Measurements from ENCODE around the gene CNTNAP5.

The CNTNAP5 gene

DNA sequence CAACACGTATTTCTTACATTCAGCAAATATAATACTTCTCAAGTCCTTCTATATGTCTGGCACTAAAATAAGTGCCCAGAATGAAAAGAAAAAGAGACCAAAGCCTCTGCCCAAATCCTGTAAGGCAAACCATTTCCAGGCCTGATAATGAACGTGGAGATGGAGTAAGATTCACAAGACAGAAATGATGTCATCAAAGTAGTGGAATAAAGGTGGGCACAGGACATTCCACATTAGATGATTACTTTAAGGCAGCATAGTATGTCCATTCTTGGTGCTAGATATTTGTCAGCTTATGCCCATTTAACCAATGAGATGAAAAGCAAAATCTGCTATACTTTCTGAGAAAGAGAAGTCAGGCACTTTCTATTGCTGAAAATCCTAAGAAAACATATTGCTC, 38.5 kb downstream of the CNTNAP5 start:
- DNase-seq (ENCODE audit: low spot score) = no peak

DNA sequence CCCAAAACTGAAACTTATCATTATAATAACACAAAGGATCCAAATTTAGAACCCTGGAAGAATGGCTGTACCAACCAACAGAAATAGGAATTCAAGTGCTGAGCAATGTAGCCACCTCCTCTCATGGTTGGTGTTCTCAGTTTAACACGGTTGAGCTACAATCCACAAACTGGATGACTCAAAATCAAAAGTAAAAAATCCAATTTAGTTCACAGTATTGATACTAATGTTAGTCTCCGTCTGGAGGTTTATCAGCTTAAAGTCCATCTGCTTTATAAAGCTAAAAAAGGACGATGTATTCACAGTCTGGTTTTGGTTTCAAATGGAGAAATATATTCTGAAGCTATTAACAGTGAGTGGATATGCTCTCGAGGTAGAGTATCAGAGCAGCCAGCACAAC, 40.5 kb downstream of the CNTNAP5 start:
- DNase-seq (ENCODE audit: low spot score) = no peak

DNA sequence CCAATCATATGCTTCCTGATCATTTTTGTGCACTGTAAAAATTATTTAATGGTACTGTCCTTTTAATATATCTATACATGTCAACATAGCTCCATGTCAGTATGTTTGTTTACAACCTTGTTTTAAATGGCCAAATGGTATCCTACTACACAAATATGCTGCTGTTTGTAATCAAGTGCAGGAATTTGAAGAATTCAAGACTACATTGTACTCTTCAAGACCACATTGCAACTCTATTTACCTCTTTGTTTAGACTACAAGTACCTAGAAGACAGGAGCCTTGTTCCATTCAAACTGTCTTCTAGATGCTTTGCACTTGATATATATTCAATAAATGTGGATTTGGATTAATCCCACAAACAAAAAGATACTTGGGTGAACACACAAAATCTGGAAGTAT, 41.7 kb downstream of the CNTNAP5 start:
- DNase-seq (ENCODE audit: low spot score) = no peak

DNA sequence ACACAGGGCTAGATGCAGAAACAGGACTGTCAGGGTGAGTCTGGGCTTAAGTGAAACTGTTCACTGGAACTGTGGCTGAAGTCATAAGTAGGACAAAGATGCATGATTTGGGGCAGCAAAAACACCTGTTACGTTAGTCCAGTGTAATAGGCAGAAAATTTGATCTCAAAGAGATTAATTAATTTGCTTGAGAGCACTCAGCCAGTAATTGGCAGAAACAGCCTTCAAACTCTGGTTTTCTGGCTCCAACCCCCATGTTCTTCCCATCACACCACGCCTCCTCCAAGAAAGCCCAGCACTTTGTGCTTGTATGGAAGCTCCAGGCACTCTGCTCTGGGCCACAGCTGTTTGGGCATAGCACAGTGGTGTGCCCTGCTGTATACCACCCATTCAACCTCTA, 54.0 kb downstream of the CNTNAP5 start:
- DNase-seq (ENCODE audit: low spot score) = no peak

DNA sequence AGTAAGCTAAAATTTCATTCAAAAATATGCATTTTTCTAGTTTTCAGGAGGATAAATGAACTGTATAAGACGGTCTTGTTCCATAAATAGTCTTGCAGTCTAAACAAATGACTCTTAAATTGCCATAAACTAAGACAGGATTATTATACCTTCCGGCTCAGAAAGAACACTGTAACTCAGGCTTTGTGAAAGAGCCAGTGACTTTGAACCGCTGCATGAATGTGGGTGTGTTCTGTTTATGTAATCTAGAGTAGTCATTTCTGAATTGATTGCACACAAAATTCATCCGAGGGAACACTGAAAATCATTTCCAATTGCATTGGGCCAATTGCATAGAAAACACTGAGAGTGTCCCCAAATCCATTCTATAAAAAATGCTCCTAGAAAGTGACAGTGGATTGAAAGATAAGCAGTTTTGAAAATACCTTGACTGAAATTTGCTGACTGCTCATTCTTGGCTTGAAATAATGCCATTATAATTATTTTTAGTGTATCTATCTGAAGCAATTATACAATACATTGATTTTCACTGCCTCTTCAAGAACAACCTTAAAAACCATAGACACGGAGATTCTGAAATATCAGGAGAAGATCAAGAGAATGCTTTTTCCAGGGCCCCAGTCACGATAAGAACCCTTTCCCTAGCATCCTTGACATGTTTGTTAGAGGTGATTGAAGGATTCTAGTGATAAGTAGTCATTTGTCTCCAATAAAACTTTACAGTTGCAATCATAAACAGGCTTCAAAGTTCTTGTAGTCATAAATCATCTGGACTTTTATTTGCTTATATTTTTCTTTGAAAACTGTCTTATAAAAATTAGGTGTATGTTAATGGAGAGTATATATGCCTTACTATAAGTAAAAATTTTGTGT, 55.4 kb downstream of the CNTNAP5 start:
- DNase-seq (ENCODE audit: low spot score) = no peak

DNA sequence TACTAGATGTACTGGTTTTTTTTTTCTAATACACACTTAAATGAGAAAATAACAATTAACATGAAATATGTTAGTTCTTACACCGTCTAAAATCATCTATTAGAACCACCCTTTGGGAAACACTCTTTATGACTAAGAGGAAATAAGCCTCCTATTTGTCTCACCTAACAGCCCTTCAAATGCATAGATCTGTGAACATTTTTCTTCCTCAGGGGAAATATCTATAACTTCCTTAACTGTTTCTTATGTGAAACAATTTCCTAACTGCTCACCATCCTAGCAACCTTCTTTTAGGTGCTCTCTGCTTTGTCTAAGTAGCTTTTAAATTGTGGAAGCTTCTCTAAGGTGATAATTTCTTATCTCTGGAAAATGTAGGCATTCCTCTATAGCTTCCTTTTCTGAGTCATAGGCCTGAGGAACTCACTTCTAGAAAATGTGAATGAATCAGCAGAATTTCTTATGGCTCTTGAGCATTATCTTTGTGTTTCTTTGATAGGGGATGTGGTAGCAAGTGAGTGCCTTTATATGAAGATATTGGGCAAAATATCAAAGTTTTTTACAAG, 56.1 kb downstream of the CNTNAP5 start:
- DNase-seq (ENCODE audit: low spot score) = peak; percentile 20

DNA sequence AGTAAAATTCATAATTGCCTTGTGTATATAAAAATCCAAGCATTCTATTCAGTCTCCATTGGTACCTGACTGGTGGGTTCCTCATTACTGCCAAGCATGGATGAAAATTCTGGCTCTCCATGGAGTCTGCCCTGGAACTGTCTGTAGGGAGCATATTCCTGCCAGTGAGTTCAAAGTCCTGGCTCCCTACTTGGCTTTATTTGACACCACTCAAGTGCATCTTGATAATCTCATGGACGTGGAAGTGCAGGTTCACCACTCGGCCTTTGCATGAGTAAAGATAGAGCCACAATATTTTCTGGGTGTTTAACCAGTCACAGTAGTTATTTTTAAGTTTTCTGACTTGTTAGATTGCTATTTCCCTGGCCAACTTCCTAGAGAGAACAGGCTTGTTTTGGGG, 63.5 kb downstream of the CNTNAP5 start:
- DNase-seq (ENCODE audit: low spot score) = no peak

DNA sequence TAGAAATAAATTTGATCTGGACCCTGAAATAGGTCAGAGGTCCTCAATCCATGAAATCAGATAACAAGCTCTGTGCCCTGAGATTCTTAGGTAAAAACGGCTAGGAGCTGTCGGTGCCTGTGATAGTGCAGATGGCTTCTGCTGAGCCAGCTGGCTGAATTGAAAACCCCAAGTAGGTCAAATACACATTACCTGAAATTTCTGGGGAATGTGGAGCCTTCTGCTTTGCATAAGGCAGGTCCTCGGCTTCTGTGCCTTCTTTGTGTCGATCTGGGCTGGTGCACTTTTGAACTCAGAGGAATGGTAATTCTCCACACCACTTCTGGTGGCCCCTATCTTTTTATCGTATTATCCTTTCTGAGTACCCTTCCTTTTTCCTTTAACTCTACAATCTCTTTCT, 66.6 kb downstream of the CNTNAP5 start:
- no peak for DNase-seq (ENCODE audit: low spot score)

DNA sequence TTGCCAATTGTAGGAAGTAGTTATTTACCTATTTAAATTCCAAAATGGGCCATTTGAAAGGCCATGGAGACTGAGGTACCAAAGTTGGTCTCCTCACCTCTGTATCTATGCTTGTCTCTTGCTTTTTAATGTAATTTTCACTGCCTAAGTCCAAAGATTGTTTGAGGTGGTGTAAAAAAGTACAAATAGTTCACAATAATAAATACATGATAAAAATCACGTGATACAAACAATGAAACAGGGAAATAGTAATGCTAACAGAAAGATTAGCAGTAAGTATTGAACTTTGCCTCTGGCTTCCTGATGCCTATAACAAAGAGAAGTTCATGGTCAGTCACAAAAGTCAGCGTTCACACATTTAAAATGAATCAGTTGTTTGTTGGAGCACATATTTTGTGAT, 67.6 kb downstream of the CNTNAP5 start:
- DNase-seq (ENCODE audit: low spot score) = no peak

DNA sequence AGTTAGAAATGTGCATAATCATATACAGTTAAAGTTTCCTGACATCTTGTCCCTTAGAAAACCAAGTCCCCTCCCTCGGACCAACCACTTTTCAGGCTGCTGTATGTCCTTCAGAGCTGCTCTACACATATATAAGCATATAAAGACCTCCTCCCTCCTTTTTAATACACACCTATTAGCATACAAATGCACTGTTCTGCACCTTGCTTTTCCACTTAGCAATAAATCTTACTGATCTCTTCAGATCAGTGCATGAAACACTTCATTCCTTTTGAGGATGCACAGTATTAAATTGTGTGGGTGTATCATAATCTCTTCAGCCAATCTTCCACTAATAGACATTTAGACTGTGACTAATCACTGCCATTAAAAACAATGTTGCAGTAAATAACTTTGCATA, 79.8 kb downstream of the CNTNAP5 start:
- no peak for DNase-seq (ENCODE audit: low spot score)

DNA sequence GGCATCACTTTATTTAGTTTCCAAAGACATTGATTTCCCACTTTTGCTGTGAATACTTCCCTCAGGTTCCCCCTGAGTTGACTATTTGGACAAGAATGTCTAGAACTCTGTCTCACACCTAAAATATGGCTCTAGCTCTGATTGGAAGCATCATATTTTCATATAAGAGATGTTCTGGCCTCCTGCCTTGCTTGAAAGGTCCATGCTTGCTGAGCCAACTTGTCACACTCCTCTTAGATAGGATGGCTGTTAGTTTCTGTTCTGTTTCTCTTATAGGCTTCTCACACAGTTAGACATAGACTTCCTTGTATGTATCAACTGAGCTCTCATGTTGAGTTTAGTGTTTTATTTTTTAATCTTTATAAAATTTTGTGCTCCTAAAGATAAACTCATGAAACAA, 87.1 kb downstream of the CNTNAP5 start:
- DNase-seq (ENCODE audit: low spot score) = no peak

DNA sequence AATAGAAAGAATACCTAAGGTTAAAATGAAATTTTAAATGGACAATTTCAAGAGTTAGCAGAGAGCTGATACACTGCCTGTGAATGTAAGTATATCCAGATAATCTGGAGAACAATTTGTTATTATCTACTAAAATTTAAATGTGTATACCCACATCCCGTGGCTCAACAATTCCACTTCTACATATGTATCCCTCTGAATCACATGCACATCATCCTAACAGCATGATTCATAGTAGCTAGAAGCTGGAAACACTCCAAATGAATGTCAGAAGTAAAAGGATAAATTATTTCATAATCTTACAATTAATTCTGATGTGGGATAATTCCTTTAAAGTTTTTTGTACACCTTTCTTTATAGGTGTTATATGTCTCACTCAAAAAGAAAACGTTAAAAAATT, 87.9 kb downstream of the CNTNAP5 start:
- DNase-seq (ENCODE audit: low spot score) = peak; percentile 76

DNA sequence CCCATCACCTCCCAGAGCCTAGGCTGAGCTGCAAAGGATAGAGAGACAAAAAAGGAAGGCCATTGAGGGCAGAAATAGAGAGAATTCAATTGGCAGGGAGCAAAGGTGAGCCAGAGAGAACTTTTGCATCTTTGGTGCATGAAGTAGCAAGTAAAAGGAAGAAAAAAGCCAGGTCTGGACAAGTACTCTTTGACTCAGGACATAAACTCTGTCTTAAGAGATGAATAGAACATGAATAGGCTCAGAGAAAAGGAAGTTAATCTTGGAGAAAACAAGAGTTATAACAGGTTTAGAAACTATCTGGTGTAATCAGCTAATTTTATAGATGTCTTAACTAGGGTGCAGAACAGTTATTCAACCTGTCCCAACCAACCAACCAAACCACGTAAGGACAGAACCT, 95.2 kb downstream of the CNTNAP5 start:
- DNase-seq (ENCODE audit: low spot score) = no peak

DNA sequence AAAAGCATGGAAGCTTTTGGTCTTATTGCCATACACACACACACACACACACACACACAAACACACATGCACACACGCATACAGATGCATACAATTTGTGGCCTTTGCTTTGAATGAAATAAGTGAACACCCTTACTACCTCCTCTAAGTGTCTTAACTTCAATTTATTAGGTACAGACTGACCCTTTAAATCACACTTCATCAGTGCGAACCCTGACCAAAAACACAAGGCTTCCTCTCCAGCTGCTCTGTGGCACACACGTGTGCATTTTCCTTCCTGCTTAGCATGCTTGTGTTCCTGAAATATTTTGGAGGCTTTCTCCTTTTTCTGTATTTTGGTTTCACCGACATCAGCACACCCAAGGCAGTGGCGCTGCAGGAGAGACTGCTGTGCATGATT, 96.0 kb downstream of the CNTNAP5 start:
- DNase-seq (ENCODE audit: low spot score) = no peak

DNA sequence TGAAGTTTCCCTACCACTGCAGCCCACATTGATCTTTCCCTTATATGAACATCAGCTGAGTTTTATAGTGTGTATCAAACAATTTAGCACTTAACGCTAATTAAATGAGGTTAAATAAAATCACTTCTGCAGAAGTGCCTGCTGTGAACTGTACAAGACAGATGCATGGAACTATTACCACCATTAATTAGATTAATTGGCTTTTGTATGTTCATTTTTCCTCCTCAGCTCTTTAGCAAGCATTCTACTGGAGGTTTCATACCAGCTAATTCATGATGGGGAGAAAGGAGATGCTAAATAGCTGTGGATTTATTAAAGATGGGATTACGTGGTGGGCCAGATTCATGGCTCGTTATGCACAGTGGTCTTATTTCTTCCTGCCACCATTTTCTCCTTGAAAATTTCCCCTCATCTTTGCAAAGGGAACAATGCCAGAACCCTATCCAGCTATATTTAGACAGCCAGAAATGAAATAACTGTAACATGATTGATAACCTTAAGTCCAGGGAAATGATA, 96.7 kb downstream of the CNTNAP5 start:
- DNase-seq (ENCODE audit: low spot score) = no peak

DNA sequence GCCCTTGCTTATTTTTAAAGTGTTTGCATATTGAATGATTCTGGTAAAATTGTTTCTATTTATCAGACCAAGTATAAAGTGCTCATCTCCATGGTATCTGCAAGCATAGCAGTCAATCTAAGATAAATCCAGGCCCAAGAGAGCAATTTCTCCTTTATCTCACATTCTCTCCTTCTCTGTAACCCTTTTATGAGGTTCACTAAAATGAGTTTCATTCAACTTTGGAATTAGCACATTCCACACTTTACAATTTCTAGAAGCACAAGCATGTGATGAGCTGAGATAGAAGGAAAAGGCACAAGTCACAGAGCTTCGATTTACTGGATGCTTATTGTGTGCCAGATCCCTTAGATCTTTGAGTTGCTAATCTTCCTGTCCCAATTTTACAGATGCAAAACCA, 97.3 kb downstream of the CNTNAP5 start:
- no peak for DNase-seq (ENCODE audit: low spot score)

DNA sequence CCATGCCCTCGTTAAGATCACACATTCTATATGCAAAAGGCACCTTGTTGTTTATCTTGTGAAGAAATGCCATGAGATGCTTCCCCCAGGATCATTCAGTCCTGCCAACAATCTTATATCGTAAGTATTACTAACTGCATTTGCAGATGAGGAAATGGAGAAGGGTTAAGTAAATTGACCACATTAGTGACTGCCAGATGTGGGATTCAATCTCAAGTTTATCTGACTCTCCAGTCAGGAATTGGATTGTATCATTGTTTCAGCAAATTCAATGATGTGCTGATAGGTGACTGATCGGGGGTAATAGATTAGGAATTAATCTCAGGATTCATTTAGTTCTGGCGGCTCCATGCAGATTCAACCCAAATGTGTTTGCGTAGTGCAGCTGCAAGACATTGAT, 106.2 kb downstream of the CNTNAP5 start:
- DNase-seq (ENCODE audit: low spot score) = no peak

DNA sequence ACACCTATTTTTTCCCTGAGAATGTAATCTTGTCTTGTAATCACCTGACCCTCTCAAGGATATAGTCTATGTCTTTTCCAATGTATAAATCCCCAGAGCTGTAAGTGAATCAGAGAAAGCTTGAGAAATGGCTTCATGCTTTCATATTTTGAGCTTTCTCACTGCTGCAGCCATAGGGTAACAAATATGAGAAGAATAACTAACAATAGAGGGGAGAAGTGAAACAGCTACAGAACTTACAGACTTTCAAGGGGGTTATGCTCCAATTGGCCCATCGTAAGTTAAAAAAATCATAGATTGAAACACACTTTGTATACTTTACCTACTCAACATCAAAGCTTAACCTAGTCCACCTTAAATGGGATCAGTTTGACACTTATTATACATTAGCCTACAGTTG, 111.0 kb downstream of the CNTNAP5 start:
- DNase-seq (ENCODE audit: low spot score) = no peak

DNA sequence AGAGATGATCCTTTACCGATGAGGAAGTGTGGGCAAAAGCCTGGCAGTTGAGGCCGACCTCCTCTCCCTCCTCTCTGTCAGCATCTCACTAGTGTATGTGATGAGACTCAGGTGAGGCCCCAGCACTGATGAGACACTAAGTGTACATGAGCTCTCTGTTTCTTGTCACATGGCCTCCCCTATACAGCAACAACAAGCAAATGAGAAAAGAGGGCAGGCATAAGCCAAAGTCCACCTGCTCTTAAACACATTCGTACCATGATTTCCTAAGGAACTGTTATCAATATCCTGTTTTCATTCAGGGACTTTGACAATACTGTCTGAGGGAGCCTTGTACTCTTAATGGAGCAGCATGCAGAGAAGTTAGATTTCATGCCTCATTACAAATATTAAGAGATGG, 113.0 kb downstream of the CNTNAP5 start:
- DNase-seq (ENCODE audit: low spot score) = no peak

DNA sequence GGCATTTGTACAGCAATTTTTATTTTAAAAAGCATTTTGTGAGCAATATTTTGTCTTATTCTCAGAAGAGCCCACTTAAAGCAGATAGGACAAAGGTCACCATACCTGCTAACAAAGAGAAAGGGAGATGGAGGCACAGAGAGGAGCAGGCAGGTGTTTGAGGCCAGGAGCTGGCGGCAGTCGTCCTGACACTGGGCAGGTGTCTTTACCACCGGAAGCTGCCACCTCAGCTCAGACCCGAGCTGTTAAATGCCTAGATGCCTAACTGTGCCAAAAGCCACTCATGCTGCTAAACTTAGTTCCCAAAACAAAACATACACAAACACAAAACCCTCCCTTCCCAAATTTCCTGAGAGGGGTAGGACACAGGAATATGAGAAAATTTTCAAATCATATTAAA, 120.9 kb downstream of the CNTNAP5 start:
- DNase-seq (ENCODE audit: low spot score) = no peak

DNA sequence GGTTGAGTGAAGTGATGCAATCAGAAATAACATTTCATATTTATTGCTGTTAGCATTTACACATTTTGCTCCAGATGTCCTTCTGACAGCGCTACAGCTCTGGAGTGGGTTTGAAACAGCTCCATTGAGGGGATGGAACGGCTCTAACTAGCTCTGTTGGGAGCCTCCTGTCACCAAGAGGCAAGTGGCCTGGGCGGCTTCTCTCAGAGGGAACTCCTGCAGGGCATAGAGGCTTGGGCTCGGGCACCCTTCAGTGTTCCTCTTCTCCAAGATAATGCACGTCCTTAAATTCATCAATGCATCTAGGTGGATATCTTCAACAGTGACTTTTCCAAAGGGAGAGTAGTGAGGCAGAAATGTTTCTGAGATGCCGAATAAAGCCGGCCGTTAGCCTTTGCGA, 122.5 kb downstream of the CNTNAP5 start:
- no peak for DNase-seq (ENCODE audit: low spot score)

DNA sequence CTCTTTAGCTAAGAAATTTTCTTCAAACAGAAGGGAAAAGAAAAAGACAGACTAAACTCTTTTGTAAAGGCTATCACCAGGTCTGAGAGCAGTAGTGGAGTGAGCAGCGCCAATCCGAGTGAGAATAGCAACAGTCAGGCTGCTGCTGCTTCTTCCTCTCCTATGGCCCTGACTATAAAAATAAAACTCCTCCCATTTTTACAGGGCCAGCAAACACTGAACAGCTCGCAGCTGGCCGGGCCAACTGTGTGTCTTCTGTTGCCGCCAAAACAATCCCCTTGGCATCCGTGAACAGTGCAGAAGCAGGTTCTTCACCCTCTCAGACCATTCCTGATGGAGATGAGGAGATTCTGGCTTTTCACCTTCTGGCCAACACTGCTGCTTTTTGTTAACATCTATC, 124.5 kb downstream of the CNTNAP5 start:
- no peak for DNase-seq (ENCODE audit: low spot score)

DNA sequence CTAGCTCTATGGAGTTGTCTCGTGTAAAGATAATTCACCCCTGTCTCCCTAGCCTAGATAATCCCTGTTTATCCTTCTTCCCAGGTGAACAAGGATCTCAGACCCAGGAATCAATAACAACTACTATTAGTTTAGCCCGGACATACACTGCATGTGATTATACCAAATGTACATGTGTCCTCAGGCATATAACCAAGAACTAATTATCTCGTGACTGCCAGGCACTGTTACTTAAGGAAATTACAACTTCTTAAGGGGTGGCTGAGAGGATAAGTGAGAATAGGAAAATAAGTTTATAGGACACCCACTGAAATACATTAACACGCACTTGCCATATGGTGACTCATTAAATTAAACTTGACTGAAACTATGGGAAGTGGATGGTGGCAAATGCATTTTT, 126.6 kb downstream of the CNTNAP5 start:
- no peak for DNase-seq (ENCODE audit: low spot score)

DNA sequence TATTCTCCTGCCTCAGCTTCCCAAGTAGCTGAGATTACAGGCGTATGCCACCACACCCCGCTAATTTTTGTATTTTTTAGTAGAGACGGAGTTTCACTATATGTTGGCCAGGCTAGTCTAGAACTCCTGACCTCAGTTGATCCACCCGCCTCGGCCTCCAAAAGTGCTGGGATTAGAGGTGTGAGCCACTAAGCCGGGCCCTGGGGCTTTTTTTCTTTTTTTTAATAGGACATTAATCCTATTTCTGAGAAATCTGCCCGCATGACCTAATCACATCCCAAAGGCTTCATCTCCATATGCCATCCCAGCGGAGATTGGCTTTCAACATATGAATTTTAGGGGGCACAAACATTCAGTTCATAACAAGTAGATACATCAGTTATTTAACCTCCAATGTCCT, 128.6 kb downstream of the CNTNAP5 start:
- no peak for DNase-seq (ENCODE audit: low spot score)
